GM23248 (cell line): ENCODE data around the gene WAC. TPM values are rescaled to one million over a fixed set of nuclear protein-coding genes. Genes with fewer than 3 reads are reported as not detected.
"Not testable (repeated sequence)": the region's sequence is repeated elsewhere in the genome, so short reads cannot be mapped to it uniquely, and the experiment has no call there.

Experiments
- DNase-seq: peaks from one replicate; pipeline ENCODE4 v3.0.0-alpha.2; 2015
- H2AFZ ChIP-seq: fragments of 200-600 bp; sonication (generic); 2 replicates; pipeline ENCODE4 v1.6.1; 2016; ENCODE audit warnings: antibody characterized with exemption
- H3F3A ChIP-seq: fragments of 200-600 bp; sonication (generic); 2 replicates; pipeline ENCODE4 v1.6.1; 2016; ENCODE audit warnings: mild to moderate bottlenecking, antibody characterized with exemption, mixed run types; ENCODE audit not compliant: insufficient read depth
- H3K27ac ChIP-seq: fragments of 200-600 bp; sonication (generic); 2 replicates; pipeline ENCODE4 v1.5.1; 2016; ENCODE audit warnings: mild to moderate bottlenecking
- H3K27me3 ChIP-seq: fragments of 200-600 bp; sonication (generic); replicated peaks from 2 replicates; pipeline ENCODE4 v1.6.1; 2016; ENCODE audit warnings: mild to moderate bottlenecking; ENCODE audit not compliant: insufficient read depth
- H3K36me3 ChIP-seq: fragments of 200-600 bp; sonication (generic); 2 replicates; pipeline ENCODE4 v1.6.1; 2016; ENCODE audit warnings: low read depth, mild to moderate bottlenecking
- H3K4me1 ChIP-seq: fragments of 200-600 bp; sonication (generic); 2 replicates; pipeline ENCODE4 v1.6.1; 2016; ENCODE audit warnings: mild to moderate bottlenecking; ENCODE audit not compliant: insufficient read depth
- H3K4me2 ChIP-seq: fragments of 200-600 bp; sonication (generic); one replicate; pipeline ENCODE4 v1.6.1; 2016; ENCODE audit warnings: mild to moderate bottlenecking; ENCODE audit not compliant: unreplicated experiment
- H3K4me3 ChIP-seq: fragments of 200-600 bp; sonication (generic); 2 replicates; pipeline ENCODE4 v1.5.1; 2016; ENCODE audit warnings: mild to moderate bottlenecking
- H3K79me2 ChIP-seq: fragments of 200-600 bp; sonication (generic); 2 replicates; pipeline ENCODE4 v1.6.1; 2016; ENCODE audit warnings: mild to moderate bottlenecking; ENCODE audit not compliant: insufficient read depth
- H3K9ac ChIP-seq: fragments of 200-600 bp; sonication (generic); 2 replicates; pipeline ENCODE4 v1.6.1; 2016; ENCODE audit warnings: mild to moderate bottlenecking
- H3K9me2 ChIP-seq: fragments of 200-600 bp; sonication (generic); 2 replicates; pipeline ENCODE4 v1.6.1; 2016; ENCODE audit warnings: mixed run types, mild to moderate bottlenecking, moderate library complexity; ENCODE audit not compliant: insufficient read depth
- H3K9me3 ChIP-seq: fragments of 200-600 bp; sonication (generic); one replicate; pipeline ENCODE4 v1.6.1; 2017; ENCODE audit warnings: low read depth
- H4K20me1 ChIP-seq: fragments of 200-600 bp; sonication (generic); 2 replicates; pipeline ENCODE4 v1.6.0; 2016; ENCODE audit not compliant: insufficient read depth
- EZH2 ChIP-seq: fragments of 200-600 bp; sonication (generic); IDR thresholded peaks from 2 replicates; pipeline ENCODE4 v1.6.1; 2018; ENCODE audit warnings: antibody characterized with exemption, mild to moderate bottlenecking; ENCODE audit not compliant: insufficient read depth, poor library complexity, severe bottlenecking
- EZH2phosphoT487 ChIP-seq: fragments of 200-600 bp; sonication (generic); IDR thresholded peaks from 2 replicates; pipeline ENCODE4 v1.6.1; 2018; ENCODE audit warnings: antibody characterized with exemption, moderate library complexity, mild to moderate bottlenecking, low read depth; ENCODE audit not compliant: insufficient read depth
- WGBS, 2 experiments: methylation state at CpG; one replicate each; pipeline ENCODE4 v1.1.6; 2015 to 2017; ENCODE audit warnings: low lambda C conversion rate in 2 of 2, low coverage in 1 of 2; ENCODE audit errors: missing lambda C conversion rate in 2 of 2; 5-methylcytosine and 5-hydroxymethylcytosine counted together
- in situ Hi-C: fragments of 300-500 bp; cut with MboI; formaldehyde crosslinking; loops from 2 replicates; pipeline ENCODE4 v1.15.0; 2020
- polyA plus RNA-seq: library from polyadenylated mRNA; unstranded; fragments of >200 nt; fragmentation: Nextera tagmentation; extraction: Ambion mirVana; gene quantifications from 2 replicates; pipeline ENCODE4 v1.2.1, GENCODE V29; 2016
- total RNA-seq: library from RNA; depleted of rRNA; stranded (reverse); fragments of >200 nt; shearing (Covaris generic); gene quantifications from 2 replicates; pipeline ENCODE4 v1.2.3, GENCODE V29; 2014; rRNA removed

The WAC gene
- total RNA-seq: 57.5 and 67.3 TPM in 2 replicates
- polyA plus RNA-seq: 53.3 and 54.3 TPM in 2 replicates

GRCh38 chr10:28532337-28533185, at the start of gene WAC:
TSS of gene WAC (plus strand) at chr10:28533118. CDS start at chr10:28533580, 462 bp downstream.
- H4K20me1 ChIP-seq: 0 out of 2 replicates have a peak, but pooled peaks cover 8% of the 10 kb centered on the region
- H3K27ac ChIP-seq: peak within 1 kb of the TSS; percentile 97
- no peaks in the 10 kb centered on the region for H3K27me3 ChIP-seq
- TF ChIP-seq EZH2: no peak
- TF ChIP-seq EZH2phosphoT487: no peak
- in situ Hi-C loops: no loop called here
- 1% methylated on average over 62 to 76 of the region's 102 CpGs for whole genome bisulfite sequencing, 2 experiments
- H3K9me3 ChIP-seq: no peaks in the 10 kb centered on the region
- H3K36me3 ChIP-seq: peaks cover 28% of the 10 kb centered on the region
- peak within 1 kb of the TSS; percentile 100 for H3K4me3 ChIP-seq
- peaks cover 91% of the 10 kb centered on the region for H3K79me2 ChIP-seq
- H3K9me2 ChIP-seq: no peaks in the 10 kb centered on the region
- peak within 1 kb of the TSS; percentile 94 for H3K4me2 ChIP-seq
- peak; percentile 98 for DNase-seq
- H3K4me1 ChIP-seq: peaks cover 31% of the 10 kb centered on the region
- no peaks in the 10 kb centered on the region for H3F3A ChIP-seq
- H3K9ac ChIP-seq: peak within 1 kb of the TSS; percentile 97
- peak within 1 kb of the TSS; percentile 77 for H2AFZ ChIP-seq

DNA sequence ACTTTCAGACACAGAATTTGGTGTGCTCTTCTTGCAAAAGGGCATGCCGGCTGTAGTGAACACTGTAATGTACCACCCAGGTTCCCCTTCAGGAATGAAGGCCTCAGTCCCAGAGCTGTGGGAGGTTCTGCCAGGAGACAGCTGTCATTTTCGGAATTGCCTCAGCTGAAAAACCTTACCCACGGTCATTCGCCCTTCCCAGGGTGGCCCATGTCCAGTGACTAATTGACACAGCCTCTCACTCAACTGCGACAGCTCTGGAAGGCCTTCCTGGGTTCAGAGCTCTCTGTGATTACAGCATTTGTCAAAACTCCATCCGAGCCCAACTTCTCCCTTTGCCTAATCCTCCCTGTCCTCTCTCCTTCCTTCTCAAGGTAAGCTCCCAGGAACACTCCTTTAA, 43.7 kb upstream of the WAC start:
- WGBS, 2 experiments: 23 to 44% methylated on average over 6 of the region's 6 CpGs
- no peak for DNase-seq
- no peaks in the 10 kb centered on the region for H3K79me2 ChIP-seq

GRCh38 chr10:28490256-28490865, 42.6 kb upstream of the WAC start:
- H3K4me2 ChIP-seq, H3K4me3 ChIP-seq, H3K27ac ChIP-seq, H3K9me3 ChIP-seq, in situ Hi-C loops, H3K27me3 ChIP-seq, H3F3A ChIP-seq, H2AFZ ChIP-seq, H3K4me1 ChIP-seq, H3K9me2 ChIP-seq, H3K9ac ChIP-seq, H4K20me1 ChIP-seq, H3K79me2 ChIP-seq, H3K36me3 ChIP-seq, DNase-seq: not testable (repeated sequence)
- WGBS, 2 experiments: 22 to 29% methylated on average over 2 of the region's 2 CpGs

More for the DNA sequence above, 43.7 kb upstream of the WAC start:
- no peaks in the 10 kb centered on the region for H3F3A ChIP-seq
- H3K27me3 ChIP-seq: peaks cover 4% of the 10 kb centered on the region; the same call in 1 of the 2 replicates
- no peak overlapping the region for H3K27ac ChIP-seq
- TF ChIP-seq EZH2phosphoT487: no peak
- no peak for TF ChIP-seq EZH2
- no peaks in the 10 kb centered on the region for H3K36me3 ChIP-seq
- no peak overlapping the region for H3K9ac ChIP-seq
- H3K9me3 ChIP-seq: no peaks in the 10 kb centered on the region
- H3K4me2 ChIP-seq: no peak overlapping the region
- H4K20me1 ChIP-seq: no peaks in the 10 kb centered on the region
- no peaks in the 10 kb centered on the region for H3K9me2 ChIP-seq
- H3K4me1 ChIP-seq: no peaks in the 10 kb centered on the region
- no peak overlapping the region for H3K4me3 ChIP-seq
- H2AFZ ChIP-seq: no peak overlapping the region
- in situ Hi-C loops: no loop called here

- WGBS, 2 experiments: 52 to 56% methylated on average over 12 of the region's 12 CpGs
- H3K4me1 ChIP-seq: no peaks in the 10 kb centered on the region
- no peaks in the 10 kb centered on the region for H3F3A ChIP-seq
- in situ Hi-C loops: no loop called here
- H4K20me1 ChIP-seq: no peaks in the 10 kb centered on the region
- no peaks in the 10 kb centered on the region for H3K9me2 ChIP-seq
- H3K9me3 ChIP-seq: no peaks in the 10 kb centered on the region
- no peak overlapping the region for H3K4me2 ChIP-seq
- H3K9ac ChIP-seq: no peak overlapping the region
- no peaks in the 10 kb centered on the region for H3K36me3 ChIP-seq
- no peak for TF ChIP-seq EZH2phosphoT487
- no peak overlapping the region for H3K4me3 ChIP-seq
- H3K27ac ChIP-seq: no peak overlapping the region
- DNase-seq: no peak
- H3K27me3 ChIP-seq: peaks cover 4% of the 10 kb centered on the region; the same call in 1 of the 2 replicates
- H3K79me2 ChIP-seq: no peaks in the 10 kb centered on the region
- H2AFZ ChIP-seq: no peak overlapping the region
These were observed 40.6 kb upstream of the WAC start for GRCh38 chr10:28492116-28492920.
